Hepatocyte (in vitro differentiated cells): ENCODE results near the gene SAMD4A.

Source experiments
- CTCF ChIP-seq: fragments of 200-600 bp; sonication (generic); IDR thresholded peaks from 2 replicates; pipeline ENCODE4 v1.5.1; 2016; ENCODE audit warnings: antibody characterized with exemption, mild to moderate bottlenecking; ENCODE audit not compliant: poor library complexity
- EZH2 ChIP-seq: fragments of 200-600 bp; sonication (generic); IDR thresholded peaks from 2 replicates; pipeline ENCODE4 v1.6.1; 2016; ENCODE audit warnings: antibody characterized with exemption, mild to moderate bottlenecking, borderline replicate concordance
- EZH2phosphoT487 ChIP-seq: fragments of 200-600 bp; sonication (generic); IDR thresholded peaks from one replicate; pipeline ENCODE4 v1.6.1; 2018; ENCODE audit warnings: antibody characterized with exemption, mild to moderate bottlenecking, low read depth, moderate library complexity; ENCODE audit not compliant: unreplicated experiment, severe bottlenecking

GRCh38 chr14:54673193-54674045 lies 106.5 kb downstream of the SAMD4A start:
- TF ChIP-seq CTCF (no peak), EZH2 (no peak), EZH2phosphoT487 (no peak)
